HG02981 (cell line): ENCODE results near the gene MAGEA9B.
"Not testable (repeated sequence)": the region's sequence is repeated elsewhere in the genome, so short reads cannot be mapped to it uniquely, and the experiment has no call there.

ENCODE experiments used
- ATAC-seq: cut with Tn5 transposase; IDR thresholded peaks from one replicate; pipeline ENCODE4 v1.9.1; 2021; ENCODE audit warnings: mild to moderate bottlenecking, moderate library complexity; ENCODE audit not compliant: unreplicated experiment

Gene MAGEA9B, protein sequence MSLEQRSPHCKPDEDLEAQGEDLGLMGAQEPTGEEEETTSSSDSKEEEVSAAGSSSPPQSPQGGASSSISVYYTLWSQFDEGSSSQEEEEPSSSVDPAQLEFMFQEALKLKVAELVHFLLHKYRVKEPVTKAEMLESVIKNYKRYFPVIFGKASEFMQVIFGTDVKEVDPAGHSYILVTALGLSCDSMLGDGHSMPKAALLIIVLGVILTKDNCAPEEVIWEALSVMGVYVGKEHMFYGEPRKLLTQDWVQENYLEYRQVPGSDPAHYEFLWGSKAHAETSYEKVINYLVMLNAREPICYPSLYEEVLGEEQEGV

DNA sequence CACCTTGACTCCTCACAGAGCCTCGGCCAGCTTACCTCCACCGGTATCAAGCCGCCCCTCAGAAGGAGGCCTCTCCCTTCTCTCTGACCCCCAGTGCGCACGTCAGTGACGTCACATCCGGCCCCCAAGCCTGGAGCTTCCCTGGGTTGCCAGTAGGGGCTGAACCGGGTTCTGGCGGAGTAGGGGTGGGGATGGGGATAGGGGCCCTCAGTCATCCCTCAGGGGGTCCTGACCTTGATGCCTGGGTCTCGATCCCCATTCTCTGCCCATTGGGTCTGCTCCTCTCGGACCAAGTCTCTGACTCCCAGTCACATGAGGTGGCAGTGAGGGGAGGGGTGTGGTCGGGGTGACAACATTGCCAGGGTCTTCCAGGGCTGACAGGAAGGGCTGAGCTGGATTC is at the start of gene MAGEA9B:
MAGEA9B (minus strand) TSS at position 101 of the 400 bp plus-strand sequence. CDS start 4,280 bp downstream, outside the sequence.
- not testable (repeated sequence) for ATAC-seq

DNA sequence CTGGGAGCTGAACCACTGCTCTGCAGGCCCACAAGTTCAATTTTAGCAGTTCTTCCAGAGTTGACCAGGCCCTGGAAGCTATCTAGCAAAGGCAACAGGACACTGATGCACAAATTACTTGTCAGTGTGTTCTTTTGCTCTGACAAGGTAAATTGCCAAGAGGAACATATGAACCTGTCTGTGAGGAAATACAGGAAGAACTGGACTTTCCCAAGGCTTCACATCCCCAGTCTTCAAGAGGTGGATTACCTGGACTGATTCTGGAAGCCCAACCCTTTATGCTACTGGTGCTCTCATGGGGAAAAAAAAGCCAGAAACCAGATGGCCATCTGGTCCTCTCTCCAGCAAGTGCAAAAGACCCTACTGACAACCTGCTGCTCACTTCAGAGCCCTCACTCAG is 46.3 kb upstream of the MAGEA9B start:
- ATAC-seq = no peak

DNA sequence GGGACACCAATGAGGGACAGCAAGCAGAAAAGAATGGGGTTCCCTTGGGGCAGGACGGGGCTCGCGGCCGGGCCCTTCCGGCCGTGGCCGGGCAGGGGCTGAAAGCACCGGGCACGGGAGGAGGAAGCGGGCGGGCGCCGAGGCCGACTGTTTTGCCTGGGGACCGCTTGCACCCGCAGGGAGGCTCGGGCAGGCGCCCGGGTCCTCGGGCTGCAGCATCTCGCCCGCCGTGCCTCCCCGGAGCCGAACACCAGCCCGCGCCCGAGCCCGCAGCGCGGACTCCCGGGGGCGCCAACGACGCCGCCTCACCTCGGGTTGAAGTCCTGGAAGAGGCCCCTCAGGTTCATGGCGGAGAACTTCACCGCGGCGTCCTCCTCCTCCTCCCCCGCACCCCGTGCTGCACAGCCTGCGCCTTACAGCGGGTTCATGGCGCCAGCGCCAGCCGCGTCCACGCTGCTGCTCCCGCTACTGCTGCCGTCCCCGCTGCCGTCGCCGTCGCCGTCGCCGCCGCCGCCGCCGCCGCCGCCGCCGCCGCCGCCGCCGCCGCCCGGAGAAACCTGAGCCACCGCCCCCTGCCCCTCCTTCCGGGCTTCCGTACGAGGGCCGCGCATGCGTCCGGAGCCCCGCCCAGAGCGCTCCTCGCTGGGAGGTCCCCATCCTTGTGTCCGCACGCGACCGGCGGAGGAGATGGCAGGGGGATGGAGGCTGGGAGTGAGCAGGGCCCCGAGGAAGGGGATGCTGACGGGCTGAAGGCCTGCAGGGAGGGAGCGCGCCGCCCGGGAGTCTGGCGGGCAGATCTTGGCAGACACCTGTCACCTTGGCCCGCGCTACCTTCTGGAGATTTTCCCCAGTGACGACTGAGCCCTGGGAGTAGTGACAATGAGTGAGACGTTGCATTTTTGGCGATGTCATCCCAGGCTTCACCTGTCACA is 44.2 kb upstream of the MAGEA9B start, which contains the start of gene TMEM185A:
TMEM185A (minus strand) TSS at position 559 of the 932 bp plus-strand sequence; CDS start at position 347, 212 bp downstream.
- peak; percentile 85 for ATAC-seq

DNA sequence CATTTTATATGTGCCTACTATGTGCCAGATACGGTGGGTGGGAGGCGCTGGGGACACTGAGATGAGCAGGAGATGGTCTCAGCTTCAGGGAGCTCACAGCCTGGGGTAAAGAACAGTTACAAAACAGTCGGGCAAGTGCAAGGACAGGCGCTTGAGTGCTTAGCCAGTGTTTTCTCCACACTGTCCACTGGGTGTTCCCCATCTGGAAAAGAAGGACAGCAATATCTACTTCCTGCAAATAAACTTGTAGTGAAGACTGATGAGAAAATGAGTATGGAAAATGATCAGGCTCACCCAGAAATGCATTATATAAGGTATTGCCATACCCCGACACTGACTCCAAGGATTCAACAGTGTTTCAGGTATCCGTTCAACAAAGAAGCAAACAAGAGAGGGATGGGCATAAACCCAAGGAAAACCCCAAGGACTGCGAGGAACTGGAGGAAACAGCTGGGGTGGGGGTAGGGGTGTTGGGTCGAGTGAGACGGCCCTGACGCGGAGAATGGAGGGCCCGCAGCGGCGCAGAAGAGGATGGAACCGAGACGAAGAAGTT is 43.5 kb upstream of the MAGEA9B start:
- ATAC-seq = no peak

DNA sequence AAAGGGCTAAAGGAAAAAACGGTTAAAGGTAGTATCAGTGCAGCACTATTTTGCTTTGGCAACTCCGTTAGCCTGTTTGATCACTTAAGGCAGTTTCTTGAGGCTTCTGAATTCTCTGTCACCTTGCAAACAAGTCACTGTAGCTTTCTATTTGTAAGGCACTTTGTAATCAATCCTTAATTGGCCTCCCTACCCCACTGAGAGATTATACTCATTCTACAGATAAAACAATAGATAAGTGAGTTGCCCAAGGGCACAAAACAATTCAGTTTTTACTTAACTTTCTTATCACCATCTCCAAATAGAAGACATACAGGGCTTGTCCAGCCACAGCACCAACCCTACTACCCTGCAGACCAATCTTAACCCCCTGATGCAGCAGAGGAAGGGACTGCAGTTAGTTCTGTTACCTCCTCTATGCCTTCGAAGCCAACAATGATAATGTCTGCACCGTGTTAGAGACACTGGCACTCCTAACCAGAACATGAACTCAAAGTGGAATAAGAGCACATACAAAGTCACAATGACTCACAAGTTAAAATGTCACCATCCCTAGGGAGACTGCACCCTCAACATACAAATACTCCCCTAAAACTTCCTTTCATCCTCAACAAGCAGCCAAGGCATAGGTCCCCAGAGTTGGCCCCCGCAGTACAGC is 42.6 kb upstream of the MAGEA9B start:
- no peak for ATAC-seq

DNA sequence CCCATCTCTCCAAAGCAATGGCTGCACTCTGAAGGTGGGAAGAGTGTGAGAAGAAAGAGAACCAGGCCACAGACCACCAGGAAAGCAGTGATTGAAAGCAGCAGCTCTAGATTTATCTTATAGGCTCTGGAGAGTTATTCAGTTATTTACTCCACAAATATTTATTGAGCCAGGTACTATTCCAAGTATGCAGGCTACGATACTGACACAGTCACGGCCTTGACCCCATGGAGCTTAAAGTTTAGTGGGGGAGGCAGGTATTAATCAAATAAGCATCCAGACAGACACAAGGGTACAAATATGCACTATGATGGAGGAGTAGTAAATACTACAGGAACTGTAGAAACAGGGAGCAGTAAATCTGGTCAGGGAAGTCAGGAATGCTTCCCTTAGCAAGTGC is 41.5 kb upstream of the MAGEA9B start:
- ATAC-seq = no peak

DNA sequence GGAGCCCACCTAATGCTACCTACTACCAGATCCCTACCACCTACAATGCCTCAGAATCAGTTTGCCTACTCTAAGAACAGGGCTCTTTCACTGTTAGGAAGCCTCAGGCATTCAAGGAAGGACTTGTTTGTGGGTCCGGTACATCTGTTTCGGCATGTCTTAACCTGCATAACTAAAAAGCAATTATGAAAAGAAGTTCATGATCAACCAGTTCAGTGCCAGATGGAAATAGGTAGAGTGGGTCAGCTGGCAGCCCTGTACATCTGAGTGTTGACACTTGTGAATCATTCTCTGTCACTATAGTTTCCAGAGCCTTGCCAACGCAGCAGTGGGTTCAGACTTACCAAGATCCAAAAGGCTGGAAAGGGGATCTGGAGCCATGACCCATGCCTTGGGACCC is 41.0 kb upstream of the MAGEA9B start:
- no peak for ATAC-seq

DNA sequence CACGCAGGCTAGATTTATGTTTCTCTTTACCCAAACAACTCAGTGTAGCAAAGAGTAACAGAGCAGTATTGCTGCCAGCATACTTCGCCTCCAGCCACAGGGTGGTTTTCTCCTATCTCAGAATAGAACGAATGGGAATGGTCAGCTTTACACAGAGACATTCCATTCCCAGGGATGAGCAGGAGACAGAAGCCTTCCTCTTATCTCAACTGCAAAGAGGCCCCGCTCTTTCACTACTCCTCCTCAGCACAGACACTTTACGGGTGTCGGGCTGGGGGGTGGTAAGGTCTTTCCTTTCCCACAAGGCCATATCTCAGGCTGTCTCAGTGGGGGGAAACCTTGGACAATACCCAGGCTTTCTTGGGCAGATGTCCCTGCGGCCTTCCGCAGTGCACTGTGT is 39.6 kb upstream of the MAGEA9B start:
- ATAC-seq = not testable (repeated sequence)

DNA sequence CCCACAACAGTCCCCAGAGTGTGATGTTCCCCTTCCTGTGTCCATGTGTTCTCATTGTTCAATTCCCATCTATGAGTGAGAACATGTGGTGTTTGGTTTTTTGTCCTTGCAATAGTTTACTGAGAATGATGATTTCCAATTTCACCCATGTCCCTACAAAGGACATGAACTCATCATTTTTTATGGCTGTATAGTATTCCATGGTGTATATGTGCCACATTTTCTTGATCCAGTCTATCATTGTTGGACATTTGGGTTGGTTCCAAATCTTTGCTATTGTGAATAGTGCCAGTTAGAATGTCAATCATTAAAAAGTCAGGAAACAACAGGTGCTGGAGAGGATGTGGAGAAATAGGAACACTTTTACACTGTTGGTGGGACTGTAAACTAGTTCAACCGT is 32.4 kb upstream of the MAGEA9B start:
- ATAC-seq = not testable (repeated sequence)

DNA sequence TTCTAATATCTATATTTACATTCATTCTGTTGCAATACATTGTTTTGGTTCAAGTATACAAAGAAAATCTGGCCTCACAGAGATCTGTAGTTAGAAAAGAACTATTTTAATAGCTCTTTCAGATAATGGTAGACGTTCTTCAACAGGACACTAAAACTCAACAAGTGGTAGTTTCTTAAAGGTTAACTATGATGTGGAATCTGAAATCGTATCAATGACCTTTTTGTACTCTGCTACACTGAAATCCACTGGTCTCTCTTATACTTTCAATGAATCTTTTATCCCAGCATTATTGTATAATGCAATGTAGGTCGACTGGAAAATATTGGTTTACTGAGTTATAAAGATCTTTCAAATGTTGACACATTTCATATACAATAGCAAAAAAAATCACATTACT is 31.6 kb upstream of the MAGEA9B start:
- no peak for ATAC-seq

DNA sequence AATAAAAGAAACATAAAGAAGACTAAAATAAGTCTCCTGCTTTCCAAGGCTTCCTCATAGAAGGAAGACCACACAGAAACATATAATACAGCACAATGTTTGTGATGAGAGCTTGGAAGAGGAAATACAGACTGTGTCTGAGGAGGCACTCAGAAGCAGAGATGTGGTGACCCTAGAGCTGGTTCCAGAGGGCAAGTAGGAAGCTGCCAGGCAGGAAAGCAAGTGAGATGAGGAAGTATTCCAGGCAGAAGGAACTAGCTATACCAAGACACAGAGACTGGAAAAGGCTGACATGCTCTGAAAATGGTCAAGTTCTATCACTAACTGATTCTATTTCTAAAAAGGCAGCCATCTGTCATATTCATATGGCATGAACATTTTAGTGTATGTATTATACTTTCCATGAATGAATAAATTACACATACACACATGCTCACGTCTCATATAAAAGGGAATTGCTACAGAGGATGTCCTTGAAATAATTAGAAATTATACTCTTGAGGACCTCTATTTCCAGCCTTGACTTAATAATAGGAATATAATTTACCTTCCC is 24.4 kb upstream of the MAGEA9B start:
- ATAC-seq = no peak

DNA sequence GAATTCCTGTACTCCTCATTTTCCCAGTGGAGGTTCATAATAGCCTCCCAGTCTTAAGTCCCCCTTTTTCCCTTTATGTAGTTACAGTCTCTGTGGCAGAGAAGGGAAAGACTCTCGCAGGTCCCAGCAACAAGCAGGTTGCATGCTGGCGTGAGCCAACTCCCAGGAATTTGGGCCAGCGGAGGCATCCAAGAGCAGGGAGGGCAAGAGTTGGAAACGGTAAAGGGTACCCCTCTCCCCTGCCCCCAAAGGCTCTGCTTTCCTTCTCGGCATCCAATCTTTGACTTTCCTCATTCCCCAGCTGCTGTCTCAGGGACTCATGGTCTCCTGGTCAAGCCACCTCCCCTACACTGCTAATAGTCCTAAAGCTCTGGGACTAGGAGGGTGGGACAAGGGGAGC is 23.3 kb upstream of the MAGEA9B start:
- ATAC-seq = no peak

DNA sequence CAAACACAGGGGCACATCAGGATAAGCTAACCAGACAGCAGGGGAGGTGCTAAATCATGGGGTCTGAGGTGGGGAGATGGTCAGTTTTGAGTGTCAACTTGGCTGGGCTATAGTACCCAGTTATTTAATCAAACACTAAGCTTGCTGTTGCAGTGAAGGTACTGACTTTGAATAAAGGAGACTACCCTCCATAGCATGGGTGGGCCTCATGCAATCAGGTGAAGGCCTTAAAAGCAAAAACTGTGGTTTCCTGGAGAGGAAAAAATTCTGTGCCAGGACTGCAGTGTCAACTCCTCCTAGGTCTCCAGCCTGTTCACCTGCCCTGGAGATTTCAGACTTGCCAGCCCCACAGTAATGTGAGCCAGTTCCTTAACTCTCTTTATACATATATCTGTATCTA is 20.4 kb upstream of the MAGEA9B start:
- no peak for ATAC-seq

DNA sequence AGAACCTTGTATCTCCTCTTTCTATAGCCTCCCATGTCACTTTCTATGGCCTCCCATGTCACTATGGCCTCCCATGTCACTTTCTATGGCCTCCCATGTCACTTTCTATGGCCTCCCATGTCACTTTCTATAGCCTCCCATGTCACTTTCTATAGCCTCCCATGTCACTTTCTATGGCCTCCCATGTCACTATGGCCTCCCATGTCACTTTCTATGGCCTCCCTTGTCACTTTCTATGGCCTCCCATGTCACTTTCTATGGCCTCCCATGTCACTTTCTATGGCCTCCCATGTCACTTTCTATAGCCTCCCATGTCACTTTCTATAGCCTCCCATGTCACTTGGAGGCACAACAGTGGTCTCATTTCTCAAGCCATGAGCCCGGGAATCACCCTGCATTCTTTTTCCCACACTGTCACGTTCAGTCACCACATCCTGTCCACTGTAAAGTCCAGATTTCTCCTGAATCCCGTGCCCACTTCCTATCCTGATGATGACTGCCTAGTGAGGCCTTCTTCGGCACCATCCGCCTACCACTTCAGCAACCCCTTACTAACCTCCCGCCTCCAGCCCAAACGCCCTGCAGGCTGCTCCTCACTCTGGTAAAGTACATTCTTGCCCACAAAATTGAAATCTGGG is 18.1 kb upstream of the MAGEA9B start:
- not testable (repeated sequence) for ATAC-seq

DNA sequence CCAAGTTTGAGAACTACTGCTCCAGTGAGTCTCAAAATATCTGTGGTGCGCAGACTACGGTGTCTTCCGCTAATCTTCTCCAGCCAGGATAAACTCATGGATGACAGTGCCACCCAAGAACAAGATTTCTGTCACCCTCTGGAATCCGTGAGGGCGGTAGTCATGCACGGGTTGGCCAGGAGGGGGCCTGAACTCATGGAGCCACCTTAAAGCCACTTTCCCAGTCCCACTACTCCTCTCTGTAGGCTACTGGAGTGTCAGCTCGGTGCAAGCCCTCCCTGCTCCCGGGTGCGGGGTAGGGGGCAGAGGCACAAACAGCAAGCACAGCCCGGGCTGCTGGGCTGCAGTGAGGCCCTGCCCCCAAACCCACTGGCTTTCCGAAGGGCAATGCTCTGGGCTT is 11.3 kb upstream of the MAGEA9B start:
- not testable (repeated sequence) for ATAC-seq

DNA sequence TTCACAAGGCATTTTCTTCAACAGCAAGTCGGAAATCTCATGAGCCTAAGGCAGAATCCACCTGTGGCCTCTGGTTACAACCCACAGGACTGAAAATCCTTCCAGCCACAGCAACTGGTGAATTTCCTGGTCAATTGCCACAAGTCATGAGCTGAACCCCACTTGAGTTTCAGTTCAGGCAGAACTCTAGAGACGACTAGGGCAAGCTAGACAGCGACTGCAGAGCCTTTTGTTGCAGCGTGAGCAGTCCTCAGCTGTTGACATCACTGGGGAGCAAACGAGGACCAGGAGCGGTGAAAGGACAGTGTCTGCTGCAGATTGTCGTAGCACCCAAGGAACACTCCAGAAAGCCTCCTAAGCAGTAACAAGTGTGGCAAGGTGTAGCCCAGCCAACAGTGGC is 8.7 kb upstream of the MAGEA9B start:
- not testable (repeated sequence) for ATAC-seq

DNA sequence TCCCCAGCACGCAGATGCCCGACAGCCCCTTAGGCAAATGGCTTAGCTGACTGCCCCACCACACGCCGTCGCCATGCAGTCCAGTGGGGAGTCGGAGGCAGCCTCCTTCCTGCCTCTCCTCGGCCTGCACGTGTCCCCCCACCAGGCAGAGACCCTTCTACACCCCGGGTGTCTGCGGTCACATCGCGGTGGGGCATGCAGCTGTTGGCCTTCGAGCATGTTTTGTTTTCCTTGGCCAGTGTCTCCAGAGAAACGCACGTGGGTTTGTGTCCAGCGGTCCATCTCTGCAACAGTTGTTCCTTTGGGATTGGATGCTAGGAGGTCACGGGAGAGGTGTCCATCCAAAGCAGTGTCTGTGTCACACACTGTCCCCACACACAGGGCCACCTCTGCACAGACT is 8.0 kb upstream of the MAGEA9B start, which contains the start of gene HSFX2:
HSFX2 (minus strand) TSS at position 101 of the 400 bp plus-strand sequence. CDS start 614 bp downstream, outside the sequence.
- not testable (repeated sequence) for ATAC-seq

DNA sequence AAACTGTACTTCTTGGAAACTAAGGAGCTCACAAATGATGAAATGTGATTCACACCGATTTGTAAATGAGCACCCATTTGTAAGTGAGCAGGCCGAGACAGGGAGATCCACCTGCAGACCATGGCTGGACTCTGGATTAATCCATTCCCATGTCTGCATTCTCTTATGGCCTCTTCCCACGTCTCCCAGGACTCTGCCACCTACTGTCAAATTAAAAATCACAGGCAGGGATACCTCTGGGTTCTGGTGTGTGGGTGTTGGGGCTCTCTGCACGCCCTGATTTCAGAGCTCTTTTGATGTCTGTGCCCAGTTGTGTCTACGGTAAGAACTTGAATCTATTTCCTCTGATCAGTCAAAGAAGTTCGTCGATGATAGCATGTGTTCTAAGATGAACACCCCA is 3.7 kb upstream of the MAGEA9B start:
- ATAC-seq = not testable (repeated sequence)

DNA sequence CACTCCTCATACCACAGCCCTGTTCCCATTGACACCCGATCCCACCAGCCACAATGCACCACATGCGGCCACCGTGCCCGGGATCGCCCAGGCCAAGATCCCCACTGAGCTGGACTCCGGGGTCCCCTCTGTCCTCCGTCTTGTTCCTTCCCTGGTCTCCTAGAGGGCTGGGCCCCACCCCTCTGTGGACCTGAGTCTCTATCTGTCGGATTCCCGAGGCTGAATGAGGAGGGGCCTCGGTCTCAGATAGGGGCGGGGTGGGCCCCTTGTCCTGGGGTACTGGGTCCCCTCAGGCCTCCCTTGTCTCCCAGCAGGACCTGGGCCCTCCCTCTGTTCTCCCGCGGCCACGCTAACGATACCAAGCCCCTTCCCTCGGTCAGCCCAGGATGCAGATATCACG is 1.6 kb downstream of the MAGEA9B start:
- ATAC-seq = not testable (repeated sequence)

DNA sequence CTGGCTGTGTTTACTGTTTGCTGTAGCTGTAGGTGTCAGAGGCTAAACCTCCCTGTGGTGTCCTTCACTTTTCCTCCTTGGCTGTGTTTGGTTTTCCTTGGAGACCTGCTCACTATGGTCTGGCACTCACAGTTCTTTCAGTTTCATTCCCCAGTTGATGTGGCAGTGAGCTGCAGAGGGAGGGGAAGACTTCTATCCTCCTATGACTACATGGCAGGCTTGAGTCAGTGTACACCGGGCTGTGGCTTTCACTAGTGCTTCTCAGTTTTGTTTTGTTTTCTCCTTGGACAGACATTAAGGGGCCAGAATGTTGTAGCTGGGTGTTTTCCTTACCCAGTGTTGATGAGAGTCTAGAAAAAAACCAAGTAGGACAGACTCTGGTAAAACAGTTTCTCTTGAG is 13.8 kb downstream of the MAGEA9B start:
- peak; percentile 100 for ATAC-seq
